B cell (primary cell): ENCODE data around the gene DPM1. TPM values are rescaled to one million over a fixed set of nuclear protein-coding genes. Genes with fewer than 3 reads are reported as not detected.
A peak's percentile ranks its signal among the peaks of the same experiment; 100 is the strongest.

Experiments
- ATAC-seq: fragments of 200-7000 bp; cut with Tn5 transposase; one replicate; pipeline ENCODE4 v1.10.0; 2021; ENCODE audit warnings: low read depth, mild to moderate bottlenecking, moderate number of reproducible peaks, moderate library complexity
- CTCF ChIA-PET: fragments of 350-600 bp; sonication (Branson Sonifier 250); formaldehyde crosslinking; loops from one replicate; lab custom pipeline; 2021; ENCODE audit warnings: antibody characterized with exemption, inconsistent platforms; lab: Charles Lee
- POLR2A ChIA-PET: fragments of 350-600 bp; sonication (Branson Sonifier 250); formaldehyde crosslinking; loops from one replicate; lab custom pipeline; 2021; ENCODE audit warnings: antibody characterized with exemption; lab: Charles Lee
- DNase-seq: peaks from one replicate; pipeline ENCODE4 v3.0.0; 2013
- H2AFZ ChIP-seq: 2 replicates; pipeline ENCODE4 v1.6.1; 2012; ENCODE audit warnings: mild to moderate bottlenecking, low read depth, low read length; ENCODE audit not compliant: insufficient read depth, poor library complexity, severe bottlenecking
- H3K27ac ChIP-seq, 2 donors: 1 replicate in 1 of 2; 2 replicates in 1 of 2; pipeline ENCODE4 v1.5.1; 2012 to 2013; ENCODE audit warnings: low read length in 2 of 2, mild to moderate bottlenecking in 2 of 2, moderate library complexity in 1 of 2
- H3K27me3 ChIP-seq, 4 experiments: fragments of 200-600 bp in 1 of 4; sonication (generic) in 1 of 4; replicated peaks in 1 of 4; 1 replicate in 2 of 4; 2 replicates in 2 of 4; pipeline versions ENCODE4 v1.6.1 to v1.7.0; 2013 to 2016; ENCODE audit warnings: low read length in 3 of 4, mild to moderate bottlenecking in 2 of 4, mixed read lengths in 1 of 4, moderate library complexity in 1 of 4; ENCODE audit not compliant: insufficient read depth in 4 of 4, control insufficient read depth in 3 of 4; ENCODE audit errors: control extremely low read depth in 1 of 4
- H3K36me3 ChIP-seq, 2 experiments: replicated peaks in 1 of 2; 1 replicate in 1 of 2; 2 replicates in 1 of 2; pipeline versions ENCODE4 v1.6.1 to v1.7.1; 2013; ENCODE audit warnings: low read length in 1 of 2; ENCODE audit not compliant: insufficient read depth in 2 of 2, control insufficient read depth in 1 of 2; ENCODE audit errors: control extremely low read depth in 1 of 2, extremely low read depth in 1 of 2
- H3K4me1 ChIP-seq, 2 donors: fragments of 200-600 bp in 1 of 2; sonication (generic) in 1 of 2; 1 replicate in 1 of 2; 2 replicates in 1 of 2; pipeline versions ENCODE4 v1.5.1 to v1.6.1; 2013 to 2017; ENCODE audit warnings: low read length in 2 of 2; ENCODE audit not compliant: control insufficient read depth in 2 of 2, insufficient read depth in 2 of 2
- H3K4me2 ChIP-seq: replicated peaks from 2 replicates; pipeline ENCODE3; 2012; ENCODE audit warnings: mild to moderate bottlenecking, low read depth, low read length; ENCODE audit not compliant: poor library complexity, severe bottlenecking
- H3K4me3 ChIP-seq, 5 experiments: fragments of 200-600 bp in 1 of 5; sonication (generic) in 1 of 5; 1 replicate in 3 of 5; 2 replicates in 2 of 5; pipeline versions ENCODE4 v1.5.1 to v1.7.0; 2011 to 2016; ENCODE audit warnings: low read length in 4 of 5, mild to moderate bottlenecking in 4 of 5, low read depth in 2 of 5, control low read depth in 1 of 5, moderate library complexity in 1 of 5; ENCODE audit not compliant: insufficient read depth in 1 of 5; ENCODE audit errors: control extremely low read depth in 1 of 5, extremely low read depth in 1 of 5
- H3K79me2 ChIP-seq: fragments of 200-600 bp; sonication (generic); one replicate; pipeline ENCODE4 v1.6.0; 2016; ENCODE audit warnings: low read length; ENCODE audit not compliant: control insufficient read depth, insufficient read depth
- H3K9ac ChIP-seq: fragments of 200-600 bp; sonication (generic); 2 replicates; pipeline ENCODE4 v1.6.1; 2017; ENCODE audit warnings: mild to moderate bottlenecking, low read length, moderate library complexity
- H3K9me3 ChIP-seq, 3 donors: one replicate each; pipeline versions ENCODE4 v1.6.1 to v1.7.1; 2013; ENCODE audit warnings: low read length in 2 of 3; ENCODE audit not compliant: control insufficient read depth in 2 of 3, insufficient read depth in 1 of 3; ENCODE audit errors: control extremely low read depth in 1 of 3
- H4K20me1 ChIP-seq: 2 replicates; pipeline ENCODE4 v1.6.0; 2012; ENCODE audit warnings: mild to moderate bottlenecking, low read length; ENCODE audit not compliant: insufficient read depth, control insufficient read depth, poor library complexity, severe bottlenecking
- H3K27ac Mint-ChIP-seq: one replicate; pipeline ENCODE4 v1.8.0; 2021; ENCODE audit warnings: mixed read lengths
- H3K27me3 Mint-ChIP-seq: one replicate; pipeline ENCODE4 v1.8.0; 2021; ENCODE audit warnings: mixed read lengths
- H3K4me1 Mint-ChIP-seq: one replicate; pipeline ENCODE4 v1.8.0; 2021; ENCODE audit warnings: mixed read lengths
- H3K4me3 Mint-ChIP-seq: one replicate; pipeline ENCODE4 v1.8.0; 2021; ENCODE audit warnings: mixed read lengths
- H3K9me3 Mint-ChIP-seq: one replicate; pipeline ENCODE4 v1.8.0; 2022; ENCODE audit warnings: mixed read lengths; ENCODE audit not compliant: insufficient read depth
- CTCF ChIP-seq: fragments of 200-600 bp; IDR thresholded peaks from one replicate; pipeline ENCODE4 v1.8.0; 2022; ENCODE audit warnings: antibody characterized with exemption, mild to moderate bottlenecking
- EZH2 ChIP-seq: IDR thresholded peaks from 2 replicates; pipeline ENCODE4 v1.6.1; 2012; ENCODE audit warnings: borderline replicate concordance, low read depth, mild to moderate bottlenecking, moderate library complexity, low read length; ENCODE audit not compliant: insufficient read depth, poor library complexity, severe bottlenecking
- WGBS: methylation state at CpG from one replicate; pipeline ENCODE4 v1.1.5; 2013; ENCODE audit warnings: missing lambda C conversion rate; ENCODE audit not compliant: insufficient coverage; 5-methylcytosine and 5-hydroxymethylcytosine counted together
- intact Hi-C: fragments of 100-400 bp; cut with micrococcal nuclease; formaldehyde crosslinking; loops from one replicate; pipeline ENCODE4 v1.10.0; 2022
- polyA plus RNA-seq: library from polyadenylated mRNA; depleted of rRNA; stranded (reverse); fragments of >200 nt; gene quantifications from 2 replicates; pipeline ENCODE4 v1.2.3, GENCODE V29; 2012
- total RNA-seq, 2 donors: library from RNA; stranded (reverse); fragments of 120-200 nt in 1 of 2; gene quantifications; 1 replicate in 1 of 2; 2 replicates in 1 of 2; pipeline versions ENCODE4 v1.2.3 to v1.2.4, GENCODE V29; 2013 to 2022

Gene DPM1
- total and polyA plus RNA-seq, 2 donors (not counting 1 experiment from before 2014, with no cell fraction given) = 13.4 to 35.2 TPM

DNA sequence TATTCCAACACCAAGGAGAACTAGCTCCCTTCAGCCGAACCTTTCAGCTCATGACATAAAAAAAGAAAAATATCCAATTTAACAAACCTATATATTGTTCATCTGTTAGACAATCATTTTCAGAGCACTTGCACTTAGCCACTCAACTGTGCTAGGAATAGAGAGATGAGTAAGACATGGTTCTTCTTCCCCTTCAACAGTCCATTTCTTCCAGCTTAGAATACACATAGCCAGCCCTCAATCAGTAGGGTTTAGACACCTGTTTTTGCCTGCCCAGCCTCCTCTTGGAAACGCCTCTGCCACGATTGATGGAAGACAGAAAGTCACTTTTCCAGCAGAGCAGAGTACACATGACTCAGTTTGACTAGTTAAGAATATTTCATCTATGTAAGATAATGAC lies 48.9 kb downstream of the DPM1 start:
- intact Hi-C loops = loop anchor here (2.0 kb wide), 1 partner anchor 15 kb away; no protein-coding TSS in a partner anchor
- H3K4me1 Mint-ChIP-seq = peaks cover 64% of the 10 kb centered on the region
- Histone ChIP-seq H3K4me1 (peaks cover 4 to 24% of the 10 kb centered on the region in 2 donors), H3K4me2 (no peak overlapping the region), H2AFZ (no peak overlapping the region), H3K27ac (no peak overlapping the region), H3K79me2 (peaks cover 100% of the 10 kb centered on the region), H4K20me1 (peaks cover 72% of the 10 kb centered on the region), H3K4me3 (no peak overlapping the region), H3K9me3 (no peaks in the 10 kb centered on the region), H3K36me3 (peaks cover 5 to 18% of the 10 kb centered on the region in 2 experiments), H3K27me3 (no peaks in the 10 kb centered on the region), H3K9ac (no peak overlapping the region)
- no CpG with 5 or more reads among the region's 3 CpGs for WGBS
- H3K27me3 Mint-ChIP-seq = no peaks in the 10 kb centered on the region
- no peak for DNase-seq
- TF ChIP-seq EZH2 = no peak
- no peak for TF ChIP-seq CTCF
- ATAC-seq = no peak
- no peak overlapping the region for H3K4me3 Mint-ChIP-seq
- H3K9me3 Mint-ChIP-seq = no peaks in the 10 kb centered on the region
- H3K27ac Mint-ChIP-seq = peak overlapping the region; percentile 1
- CTCF ChIA-PET = no interaction called here
- POLR2A ChIA-PET = interaction anchor here (0.9 to 1.1 kb wide), 2 partner anchors 12 to 15 kb away, joined by 3 to 6 read pairs; no protein-coding TSS in a partner anchor

GRCh38 chr20:50904067-50904570 lies 54.2 kb downstream of the DPM1 start:
- peaks cover 50% of the 10 kb centered on the region for H4K20me1 ChIP-seq
- no peak for DNase-seq
- Mint-ChIP-seq H3K27ac (peak overlapping the region; percentile 68), H3K27me3 (no peaks in the 10 kb centered on the region), H3K4me3 (no peak overlapping the region), H3K9me3 (no peaks in the 10 kb centered on the region), H3K4me1 (peaks cover 50% of the 10 kb centered on the region)
- no peak overlapping the region for H3K4me2 ChIP-seq
- peak overlapping the region in 1 of 2 donors; percentile 40 for H3K27ac ChIP-seq
- H3K9ac ChIP-seq = no peak overlapping the region
- H3K9me3 ChIP-seq = no peaks in the 10 kb centered on the region
- intact Hi-C loops = no loop called here
- peaks cover 6 to 7% of the 10 kb centered on the region in 2 donors for H3K4me1 ChIP-seq
- H3K27me3 ChIP-seq = no peaks in the 10 kb centered on the region
- TF ChIP-seq EZH2 (no peak), CTCF (no peak)
- WGBS = 57% methylated on average over 4 of the region's 6 CpGs
- ATAC-seq = no peak
- H2AFZ ChIP-seq = no peak overlapping the region
- CTCF ChIA-PET = no interaction called here
- H3K36me3 ChIP-seq = peaks cover 0 to 44% of the 10 kb centered on the region in 2 experiments
- peaks cover 82% of the 10 kb centered on the region for H3K79me2 ChIP-seq
- no peak overlapping the region for H3K4me3 ChIP-seq
- POLR2A ChIA-PET = no interaction called here
